Thymus (tissue), 14 donors: ENCODE data around the gene THAP5. TPM values are rescaled to one million over a fixed set of nuclear protein-coding genes. Genes with fewer than 3 reads are reported as not detected.

Source experiments
- DNase-seq, 9 donors: peaks; one replicate each; pipeline ENCODE4 v3.0.0-alpha.2; 2013; ENCODE audit warnings: low spot score in 9 of 9, low read depth in 6 of 9, missing footprints in 1 of 9
- H3K27ac ChIP-seq, 2 donors: one replicate each; pipeline ENCODE4 v1.5.1; 2013; ENCODE audit warnings: control low read depth in 1 of 2, low read depth in 1 of 2, low read length in 1 of 2, mild to moderate bottlenecking in 1 of 2, moderate library complexity in 1 of 2
- H3K27me3 ChIP-seq, 2 donors: one replicate each; pipeline ENCODE4 v1.5.1; 2013; ENCODE audit warnings: low read length in 1 of 2; ENCODE audit not compliant: control insufficient read depth in 2 of 2, insufficient read depth in 1 of 2
- H3K36me3 ChIP-seq, 2 donors: one replicate each; pipeline ENCODE4 v1.5.1; 2013; ENCODE audit warnings: low read length in 1 of 2, mild to moderate bottlenecking in 1 of 2, moderate library complexity in 1 of 2; ENCODE audit not compliant: control insufficient read depth in 2 of 2, insufficient read depth in 2 of 2
- H3K4me1 ChIP-seq, 2 donors: one replicate each; pipeline ENCODE4 v1.5.1; 2013; ENCODE audit warnings: low read length in 2 of 2; ENCODE audit not compliant: control insufficient read depth in 2 of 2, insufficient read depth in 2 of 2
- H3K4me3 ChIP-seq, 2 donors: one replicate each; pipeline ENCODE4 v1.5.1; 2013; ENCODE audit warnings: low read length in 2 of 2, control low read depth in 1 of 2, mild to moderate bottlenecking in 1 of 2
- H3K9me3 ChIP-seq, 2 donors: one replicate each; pipeline ENCODE4 v1.5.1; 2013; ENCODE audit warnings: low read length in 1 of 2, mild to moderate bottlenecking in 1 of 2; ENCODE audit not compliant: control insufficient read depth in 2 of 2, insufficient read depth in 1 of 2
- WGBS: extraction: QIAGEN DNeasy Blood & Tissue Kit; methylation state at CpG from one replicate; pipeline ENCODE4 v1.1.7; 2013; 5-methylcytosine and 5-hydroxymethylcytosine counted together
- long read RNA-seq, 10 donors: transcript quantifications; one replicate each; lab custom pipeline, GENCODE V29; 2026
- polyA plus RNA-seq: library from polyadenylated mRNA; stranded (reverse); fragments of 200-250 nt; gene quantifications from one replicate; pipeline ENCODE4 v1.2.3, GENCODE V29; 2013
- total RNA-seq: library from RNA; stranded (reverse); fragments of 120-200 nt; gene quantifications from one replicate; pipeline ENCODE4 v1.2.4, GENCODE V29; 2013
- donor health status: healthy.

THAP5 gene
- total RNA-seq (24.2 TPM), polyA plus RNA-seq (16.2 TPM)
- long read RNA-seq, donor 1, partial matches to known transcripts: 0 of 3 reads
- long read RNA-seq, donor 1, other reads (novel, unspliced or antisense): 0 of 3 reads
- long read RNA-seq, donor 2: 0 reads
- long read RNA-seq, donor 3, transcript THAP5-203 (3 exons, 3,306 nt): major isoform, 8 of 16 reads
- long read RNA-seq, donor 3, partial matches to known transcripts: 0 of 16 reads
- long read RNA-seq, donor 3, other reads (novel, unspliced or antisense): 0 of 16 reads
- long read RNA-seq, donor 4, partial matches to known transcripts: 0 of 6 reads
- long read RNA-seq, donor 4, other reads (novel, unspliced or antisense): 0 of 6 reads
- long read RNA-seq, donor 5, partial matches to known transcripts: 0 of 10 reads
- long read RNA-seq, donor 5, other reads (novel, unspliced or antisense): 0 of 10 reads
- long read RNA-seq, donor 6, transcript THAP5-203 (3 exons, 3,306 nt): major isoform, 5 of 9 reads
- long read RNA-seq, donor 6, partial matches to known transcripts: 0 of 9 reads
- long read RNA-seq, donor 6, other reads (novel, unspliced or antisense): 0 of 9 reads
- long read RNA-seq, donor 7, transcript THAP5-203 (3 exons, 3,306 nt): major isoform, 9 of 12 reads
- long read RNA-seq, donor 7, partial matches to known transcripts: 0 of 12 reads
- long read RNA-seq, donor 7, other reads (novel, unspliced or antisense): 0 of 12 reads
- long read RNA-seq, donor 8, partial matches to known transcripts: 0 of 5 reads
- long read RNA-seq, donor 8, other reads (novel, unspliced or antisense): 0 of 5 reads
- long read RNA-seq, donor 9, transcript THAP5-203 (3 exons, 3,306 nt): major isoform, 6 of 12 reads
- long read RNA-seq, donor 9, partial matches to known transcripts: 0 of 12 reads
- long read RNA-seq, donor 9, other reads (novel, unspliced or antisense): 0 of 12 reads
- long read RNA-seq, donor 10, transcript THAP5-203 (3 exons, 3,306 nt): major isoform, 8 of 13 reads
- long read RNA-seq, donor 10, partial matches to known transcripts: 0 of 13 reads
- long read RNA-seq, donor 10, other reads (novel, unspliced or antisense): 0 of 13 reads

- DNase-seq: peak; percentile 98 to 100 (median 98)
- Histone ChIP-seq H3K36me3 (peaks cover 0 to 11% of the 10 kb centered on the region in 2 donors), H3K4me1 (peaks cover 0 to 12% of the 10 kb centered on the region in 2 donors), H3K27ac (peak within 1 kb of the TSS; percentile 96 to 98), H3K4me3 (peak within 1 kb of the TSS; percentile 62 to 88), H3K27me3 (no peaks in the 10 kb centered on the region), H3K9me3 (no peaks in the 10 kb centered on the region)
- under 1% methylated on average over 65 of the region's 65 CpGs for WGBS
Observed at GRCh38 chr7:108569381-108570145, at the start of gene THAP5, which contains the start of gene DNAJB9. TSS of gene THAP5 (minus strand) at chr7:108569706. CDS start at chr7:108569569, 137 bp downstream. TSS of gene DNAJB9 (plus strand) at chr7:108569874. CDS start at chr7:108571727, 1,853 bp downstream.

GRCh38 chr7:108618056-108618455, 48.5 kb upstream of the THAP5 start:
- H3K36me3 ChIP-seq: no peaks in the 10 kb centered on the region
- H3K4me1 ChIP-seq: no peaks in the 10 kb centered on the region
- H3K27ac ChIP-seq: no peak overlapping the region
- WGBS: 97% methylated on average over 3 of the region's 3 CpGs
- no peaks in the 10 kb centered on the region for H3K27me3 ChIP-seq
- H3K9me3 ChIP-seq: no peaks in the 10 kb centered on the region
- H3K4me3 ChIP-seq: no peak overlapping the region
- no peak for DNase-seq

GRCh38 chr7:108614896-108615295, 45.4 kb upstream of the THAP5 start:
- Histone ChIP-seq H3K4me3 (no peak overlapping the region), H3K27me3 (no peaks in the 10 kb centered on the region), H3K4me1 (no peaks in the 10 kb centered on the region), H3K36me3 (no peaks in the 10 kb centered on the region), H3K27ac (no peak overlapping the region), H3K9me3 (no peaks in the 10 kb centered on the region)
- no peak for DNase-seq
- WGBS: 96% methylated on average over 3 of the region's 3 CpGs

DNA sequence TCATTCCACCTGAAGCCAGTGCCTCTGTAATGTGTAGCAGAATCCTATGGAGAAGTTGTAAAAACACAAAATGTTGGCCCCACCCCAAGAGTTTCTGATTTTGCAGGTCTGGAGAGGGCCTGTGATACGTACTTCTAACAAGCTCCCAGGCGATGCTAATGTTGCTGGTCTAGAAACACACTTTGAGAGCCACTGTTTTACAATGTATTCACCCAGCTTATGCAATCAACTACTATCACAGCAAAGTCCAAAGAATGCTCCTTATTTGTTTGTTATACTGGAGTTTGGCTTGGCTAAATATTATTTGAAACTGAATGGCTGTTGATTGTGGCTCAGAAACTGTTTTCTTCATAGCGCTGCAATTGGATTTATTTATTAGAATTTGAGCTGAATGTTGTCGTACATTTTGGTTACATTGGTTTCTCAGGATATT, 44.5 kb upstream of the THAP5 start:
- no peaks in the 10 kb centered on the region for H3K4me1 ChIP-seq
- H3K36me3 ChIP-seq: no peaks in the 10 kb centered on the region
- DNase-seq: no peak
- H3K9me3 ChIP-seq: no peaks in the 10 kb centered on the region
- WGBS: 97% methylated on average over 4 of the region's 4 CpGs
- H3K27ac ChIP-seq: no peak overlapping the region
- no peaks in the 10 kb centered on the region for H3K27me3 ChIP-seq
- no peak overlapping the region for H3K4me3 ChIP-seq

DNA sequence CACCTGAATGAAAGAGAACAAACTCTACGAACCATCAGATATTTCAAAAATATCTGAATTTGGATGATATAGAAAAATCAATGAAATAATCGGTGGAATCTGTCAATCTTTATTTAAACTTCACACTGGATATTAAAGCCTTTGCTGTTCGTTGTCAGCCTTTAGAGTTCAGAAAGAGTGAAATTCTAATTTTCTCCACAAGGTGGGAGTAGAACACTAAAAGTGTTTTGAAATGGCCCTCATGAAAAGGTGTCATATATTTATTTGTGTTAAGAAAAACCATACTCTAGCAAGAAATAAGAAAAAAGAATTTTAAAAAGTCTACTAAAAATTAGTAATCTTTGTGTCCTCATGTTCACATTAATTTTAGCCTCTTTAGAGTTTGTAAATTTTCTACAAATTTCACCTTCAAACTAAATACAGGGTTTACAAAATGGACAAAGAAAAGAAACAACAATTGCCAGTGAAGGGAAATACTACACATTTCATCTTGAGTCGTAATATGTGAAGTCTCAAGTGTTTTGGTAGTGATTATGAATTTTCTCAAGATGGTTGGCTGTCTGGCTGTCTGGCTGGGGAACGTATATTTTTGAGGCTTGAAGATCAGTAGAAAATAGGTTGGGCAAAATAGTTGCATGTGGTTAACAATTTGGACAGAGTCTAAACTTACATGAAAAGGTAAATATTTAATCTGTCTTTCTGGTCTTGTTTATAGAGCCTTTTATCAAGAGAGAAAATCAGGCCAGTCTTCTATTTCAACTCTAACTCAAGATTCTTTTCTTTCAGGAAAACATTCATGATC, 43.8 kb upstream of the THAP5 start:
- no peaks in the 10 kb centered on the region for H3K9me3 ChIP-seq
- DNase-seq: peak; percentile 0 to 67 (median 23)
- no peak overlapping the region for H3K27ac ChIP-seq
- no peaks in the 10 kb centered on the region for H3K4me1 ChIP-seq
- no peak overlapping the region for H3K4me3 ChIP-seq
- 41% methylated on average over 5 of the region's 5 CpGs for WGBS
- no peaks in the 10 kb centered on the region for H3K27me3 ChIP-seq
- H3K36me3 ChIP-seq: no peaks in the 10 kb centered on the region

DNA sequence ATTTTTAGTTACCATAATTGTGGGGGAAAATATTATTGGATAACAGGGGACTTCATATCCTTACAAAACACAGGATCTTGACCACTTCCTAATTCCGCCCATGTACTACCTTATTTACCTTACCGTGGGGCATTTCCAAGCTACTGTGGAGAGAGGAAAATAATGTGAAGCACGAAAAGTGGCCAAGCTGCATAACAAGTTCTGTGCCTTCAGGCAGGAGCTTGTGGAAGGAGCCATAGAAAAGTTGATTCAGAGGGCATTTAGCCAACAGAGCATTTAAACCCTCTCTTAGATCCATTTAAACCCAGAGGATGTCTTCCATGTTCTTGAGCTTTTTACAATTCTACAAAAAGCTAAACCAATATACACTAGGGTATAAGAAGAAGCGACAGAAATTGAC, 41.8 kb upstream of the THAP5 start:
- H3K27ac ChIP-seq: no peak overlapping the region
- no peak overlapping the region for H3K4me3 ChIP-seq
- no peaks in the 10 kb centered on the region for H3K36me3 ChIP-seq
- H3K27me3 ChIP-seq: no peaks in the 10 kb centered on the region
- DNase-seq: no peak
- no peaks in the 10 kb centered on the region for H3K4me1 ChIP-seq
- WGBS: 72% methylated on average over 4 of the region's 4 CpGs
- no peaks in the 10 kb centered on the region for H3K9me3 ChIP-seq

GRCh38 chr7:108609643-108610042, 40.1 kb upstream of the THAP5 start:
- H3K4me1 ChIP-seq: no peaks in the 10 kb centered on the region
- H3K27ac ChIP-seq: no peak overlapping the region
- no peaks in the 10 kb centered on the region for H3K36me3 ChIP-seq
- no peaks in the 10 kb centered on the region for H3K9me3 ChIP-seq
- no peak overlapping the region for H3K4me3 ChIP-seq
- DNase-seq: no peak
- WGBS: 93% methylated on average over 2 of the region's 2 CpGs
- H3K27me3 ChIP-seq: no peaks in the 10 kb centered on the region
